K562 (cell line): ENCODE measurements around the gene FAM89B. TPM values are rescaled to one million over a fixed set of nuclear protein-coding genes. Genes with fewer than 3 reads are reported as not detected.

ENCODE experiments used
- DACH1 ChIP-seq: fragments of 450-650 bp; IDR thresholded peaks from 2 replicates; pipeline ENCODE4 v1.6.1; 2018; ENCODE audit not compliant: partially characterized antibody
- ESRRB ChIP-seq: fragments of 250-450 bp; sonication (Bioruptor Pico); IDR thresholded peaks from 2 replicates; pipeline ENCODE4 v1.5.0; 2020; ENCODE audit warnings: mild to moderate bottlenecking, moderate library complexity, borderline replicate concordance
- HDAC1 ChIP-seq, 2 experiments: fragments of 450-650 bp; IDR thresholded peaks; 2 replicates each; pipeline ENCODE4 v1.6.1; 2016 to 2017; ENCODE audit warnings: inconsistent platforms in 1 of 2, mild to moderate bottlenecking in 1 of 2, moderate library complexity in 1 of 2
- MCM5 ChIP-seq: fragments of 450-650 bp; IDR thresholded peaks from 2 replicates; pipeline ENCODE4 v1.6.1; 2016; ENCODE audit warnings: low read depth
- MTA3 ChIP-seq: fragments of 450-650 bp; formaldehyde crosslinking; IDR thresholded peaks from 2 replicates; pipeline ENCODE4 v1.6.1; 2017; ENCODE audit warnings: mild to moderate bottlenecking, borderline replicate concordance
- NFIC ChIP-seq: fragments of 450-650 bp; IDR thresholded peaks from 2 replicates; pipeline ENCODE4 v1.6.1; 2017; ENCODE audit warnings: mild to moderate bottlenecking, inconsistent platforms
- POLR3G ChIP-seq: IDR thresholded peaks from 2 replicates; pipeline ENCODE4 v1.6.1; 2011; ENCODE audit not compliant: insufficient read length, insufficient replicate concordance; ENCODE audit errors: extremely low read depth
- PTTG1 ChIP-seq: fragments of 450-650 bp; IDR thresholded peaks from 2 replicates; pipeline ENCODE4 v1.6.1; 2016; ENCODE audit warnings: low read depth, mild to moderate bottlenecking, missing genetic modification characterization, missing compliant biosample characterization
- RB1 ChIP-seq: fragments of 450-650 bp; IDR thresholded peaks from 2 replicates; pipeline ENCODE4 v1.6.1; 2017; ENCODE audit warnings: low read depth, mild to moderate bottlenecking
- ZBTB1 ChIP-seq: sonication (generic); formaldehyde crosslinking; IDR thresholded peaks from 2 replicates; pipeline ENCODE4 v1.8.1; 2023; ENCODE audit warnings: missing genetic modification reagents, low read depth, mild to moderate bottlenecking, borderline replicate concordance
- ZC3H4 ChIP-seq: sonication (generic); formaldehyde crosslinking; IDR thresholded peaks from 2 replicates; pipeline ENCODE4 v1.9.0; 2021; ENCODE audit warnings: missing genetic modification reagents, borderline replicate concordance
- ZFX ChIP-seq: sonication (generic); formaldehyde crosslinking; IDR thresholded peaks from 2 replicates; pipeline ENCODE4 v1.8.0; 2022; ENCODE audit warnings: mild to moderate bottlenecking, missing genetic modification reagents, moderate library complexity
- ZNF239 ChIP-seq: fragments of 250-450 bp; sonication (Bioruptor Pico); IDR thresholded peaks from 2 replicates; pipeline ENCODE4 v1.4.0; 2020; ENCODE audit warnings: mild to moderate bottlenecking
- polyA plus RNA-seq, 8 experiments: library from polyadenylated mRNA; depleted of rRNA in 4 of 8; stranded (reverse) in 5 of 8; unstranded in 3 of 8; fragments of >200 nt; fragmentation: Nextera tagmentation in 2 of 8; fragmentation: Illumina TruSeq in 1 of 8; extraction: Ambion mirVana in 2 of 8; extraction: Trizol in 1 of 8; gene quantifications; 2 replicates each; pipeline versions ENCODE4 v1.2.1 to v1.2.3, GENCODE V29; 2011 to 2014; ENCODE audit warnings: inconsistent platforms in 1 of 8, missing spikeins in 1 of 8
- total RNA-seq, 7 experiments: library from RNA; depleted of rRNA in 6 of 7; stranded (reverse); fragments of >200 nt in 6 of 7; fragmentation: Illumina TruSeq in 2 of 7; extraction: Trizol in 2 of 7; gene quantifications; 2 replicates each; pipeline versions ENCODE4 v1.2.1 to v1.2.3, GENCODE V29; 2011 to 2021; ENCODE audit warnings: low replicate concordance in 1 of 7
- TF ChIP-seq, protein P1 (sequence below): sonication (generic); formaldehyde crosslinking; IDR thresholded peaks from 2 replicates; pipeline ENCODE4 v1.8.1; 2023; ENCODE audit warnings: mild to moderate bottlenecking, missing genetic modification reagents
- TF ChIP-seq, protein P2 (sequence below): fragments of 150-350 bp; conservative IDR thresholded peaks from 2 replicates; pipeline ENCODE4 v1.6.1; 2014; ENCODE audit warnings: low read length
- TF ChIP-seq, protein P3 (sequence below), 2 experiments: fragments of 450-650 bp in 1 of 2; sonication (generic) in 1 of 2; formaldehyde crosslinking in 1 of 2; IDR thresholded peaks; 2 replicates each; pipeline versions ENCODE4 v1.7.1 to v1.9.0; 2016 to 2022; ENCODE audit warnings: inconsistent platforms in 1 of 2, mild to moderate bottlenecking in 1 of 2, missing genetic modification reagents in 1 of 2

Gene FAM89B
- total and polyA plus RNA-seq, 9 of the 15 experiments (the other 6 are each of a cell fraction or from before 2014, with no cell fraction given) = 0.32 to 27.6 (median 11.9) TPM

DNA sequence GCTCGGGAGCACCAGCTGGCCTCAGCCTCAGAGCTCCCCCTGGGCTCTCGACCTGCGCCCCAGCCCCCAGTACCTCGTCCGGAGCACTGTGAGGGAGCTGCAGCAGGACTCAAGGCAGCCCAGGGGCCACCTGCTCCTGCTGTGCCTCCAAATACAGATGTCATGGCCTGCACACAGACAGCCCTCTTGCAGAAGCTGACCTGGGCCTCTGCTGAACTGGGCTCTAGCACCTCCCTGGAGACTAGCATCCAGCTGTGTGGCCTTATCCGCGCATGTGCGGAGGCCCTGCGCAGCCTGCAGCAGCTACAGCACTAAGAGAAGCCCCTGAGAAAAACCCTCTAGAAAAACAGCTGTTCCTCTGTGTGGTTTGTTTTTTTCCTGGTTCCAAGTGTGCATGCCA, 918 bp upstream of the FAM89B start (continued):
- TF ChIP-seq NFIC (no peak), ZFX (CRISPR knock-in tag) (peak; percentile 16; the same call in 1 of the 2 replicates), PTTG1 (tag) (no peak), DACH1 (peak; percentile 18), ESRRB (CRISPR knock-in tag) (no peak), MCM5 (no peak), RB1 (no peak), ZBTB1 (CRISPR knock-in tag) (no peak), ZNF239 (CRISPR knock-in tag) (no peak), HDAC1 (IDR thresholded peaks at IDR 0.05) (no peak), POLR3G (no peak), MTA3 (no peak), ZC3H4 (CRISPR knock-in tag) (no peak)
- TF ChIP-seq, protein P1, sequence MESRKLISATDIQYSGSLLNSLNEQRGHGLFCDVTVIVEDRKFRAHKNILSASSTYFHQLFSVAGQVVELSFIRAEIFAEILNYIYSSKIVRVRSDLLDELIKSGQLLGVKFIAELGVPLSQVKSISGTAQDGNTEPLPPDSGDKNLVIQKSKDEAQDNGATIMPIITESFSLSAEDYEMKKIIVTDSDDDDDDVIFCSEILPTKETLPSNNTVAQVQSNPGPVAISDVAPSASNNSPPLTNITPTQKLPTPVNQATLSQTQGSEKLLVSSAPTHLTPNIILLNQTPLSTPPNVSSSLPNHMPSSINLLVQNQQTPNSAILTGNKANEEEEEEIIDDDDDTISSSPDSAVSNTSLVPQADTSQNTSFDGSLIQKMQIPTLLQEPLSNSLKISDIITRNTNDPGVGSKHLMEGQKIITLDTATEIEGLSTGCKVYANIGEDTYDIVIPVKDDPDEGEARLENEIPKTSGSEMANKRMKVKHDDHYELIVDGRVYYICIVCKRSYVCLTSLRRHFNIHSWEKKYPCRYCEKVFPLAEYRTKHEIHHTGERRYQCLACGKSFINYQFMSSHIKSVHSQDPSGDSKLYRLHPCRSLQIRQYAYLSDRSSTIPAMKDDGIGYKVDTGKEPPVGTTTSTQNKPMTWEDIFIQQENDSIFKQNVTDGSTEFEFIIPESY = no peak
- TF ChIP-seq, protein P2, sequence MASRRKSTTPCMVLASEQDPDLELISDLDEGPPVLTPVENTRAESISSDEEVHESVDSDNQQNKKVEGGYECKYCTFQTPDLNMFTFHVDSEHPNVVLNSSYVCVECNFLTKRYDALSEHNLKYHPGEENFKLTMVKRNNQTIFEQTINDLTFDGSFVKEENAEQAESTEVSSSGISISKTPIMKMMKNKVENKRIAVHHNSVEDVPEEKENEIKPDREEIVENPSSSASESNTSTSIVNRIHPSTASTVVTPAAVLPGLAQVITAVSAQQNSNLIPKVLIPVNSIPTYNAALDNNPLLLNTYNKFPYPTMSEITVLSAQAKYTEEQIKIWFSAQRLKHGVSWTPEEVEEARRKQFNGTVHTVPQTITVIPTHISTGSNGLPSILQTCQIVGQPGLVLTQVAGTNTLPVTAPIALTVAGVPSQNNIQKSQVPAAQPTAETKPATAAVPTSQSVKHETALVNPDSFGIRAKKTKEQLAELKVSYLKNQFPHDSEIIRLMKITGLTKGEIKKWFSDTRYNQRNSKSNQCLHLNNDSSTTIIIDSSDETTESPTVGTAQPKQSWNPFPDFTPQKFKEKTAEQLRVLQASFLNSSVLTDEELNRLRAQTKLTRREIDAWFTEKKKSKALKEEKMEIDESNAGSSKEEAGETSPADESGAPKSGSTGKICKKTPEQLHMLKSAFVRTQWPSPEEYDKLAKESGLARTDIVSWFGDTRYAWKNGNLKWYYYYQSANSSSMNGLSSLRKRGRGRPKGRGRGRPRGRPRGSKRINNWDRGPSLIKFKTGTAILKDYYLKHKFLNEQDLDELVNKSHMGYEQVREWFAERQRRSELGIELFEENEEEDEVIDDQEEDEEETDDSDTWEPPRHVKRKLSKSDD = no peak
- TF ChIP-seq, protein P3, sequence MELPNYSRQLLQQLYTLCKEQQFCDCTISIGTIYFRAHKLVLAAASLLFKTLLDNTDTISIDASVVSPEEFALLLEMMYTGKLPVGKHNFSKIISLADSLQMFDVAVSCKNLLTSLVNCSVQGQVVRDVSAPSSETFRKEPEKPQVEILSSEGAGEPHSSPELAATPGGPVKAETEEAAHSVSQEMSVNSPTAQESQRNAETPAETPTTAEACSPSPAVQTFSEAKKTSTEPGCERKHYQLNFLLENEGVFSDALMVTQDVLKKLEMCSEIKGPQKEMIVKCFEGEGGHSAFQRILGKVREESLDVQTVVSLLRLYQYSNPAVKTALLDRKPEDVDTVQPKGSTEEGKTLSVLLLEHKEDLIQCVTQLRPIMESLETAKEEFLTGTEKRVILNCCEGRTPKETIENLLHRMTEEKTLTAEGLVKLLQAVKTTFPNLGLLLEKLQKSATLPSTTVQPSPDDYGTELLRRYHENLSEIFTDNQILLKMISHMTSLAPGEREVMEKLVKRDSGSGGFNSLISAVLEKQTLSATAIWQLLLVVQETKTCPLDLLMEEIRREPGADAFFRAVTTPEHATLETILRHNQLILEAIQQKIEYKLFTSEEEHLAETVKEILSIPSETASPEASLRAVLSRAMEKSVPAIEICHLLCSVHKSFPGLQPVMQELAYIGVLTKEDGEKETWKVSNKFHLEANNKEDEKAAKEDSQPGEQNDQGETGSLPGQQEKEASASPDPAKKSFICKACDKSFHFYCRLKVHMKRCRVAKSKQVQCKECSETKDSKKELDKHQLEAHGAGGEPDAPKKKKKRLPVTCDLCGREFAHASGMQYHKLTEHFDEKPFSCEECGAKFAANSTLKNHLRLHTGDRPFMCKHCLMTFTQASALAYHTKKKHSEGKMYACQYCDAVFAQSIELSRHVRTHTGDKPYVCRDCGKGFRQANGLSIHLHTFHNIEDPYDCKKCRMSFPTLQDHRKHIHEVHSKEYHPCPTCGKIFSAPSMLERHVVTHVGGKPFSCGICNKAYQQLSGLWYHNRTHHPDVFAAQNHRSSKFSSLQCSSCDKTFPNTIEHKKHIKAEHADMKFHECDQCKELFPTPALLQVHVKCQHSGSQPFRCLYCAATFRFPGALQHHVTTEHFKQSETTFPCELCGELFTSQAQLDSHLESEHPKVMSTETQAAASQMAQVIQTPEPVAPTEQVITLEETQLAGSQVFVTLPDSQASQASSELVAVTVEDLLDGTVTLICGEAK (IDR thresholded peaks at IDR 0.05) = no peak
- TF ChIP-seq, protein P3 (CRISPR knock-in tag; IDR thresholded peaks at IDR 0.05) = no peak
